WTC11 (cell line): Measurements from ENCODE around the gene GOLPH3L. TPM values are rescaled to one million over a fixed set of nuclear protein-coding genes. Genes with fewer than 3 reads are reported as not detected.

Source experiments
- ATAC-seq: fragments of 200-7000 bp; cut with Tn5 transposase; 2 replicates; pipeline ENCODE4 v1.10.0; 2021; ENCODE audit warnings: mild to moderate bottlenecking, moderate library complexity
- CTCF ChIA-PET: fragments of 300-600 bp; sonication (Branson Sonifier 250); formaldehyde crosslinking; loops from one replicate; lab custom pipeline; 2021; ENCODE audit warnings: antibody characterized with exemption; lab: Charles Lee
- POLR2A ChIA-PET: fragments of 350-600 bp; sonication (Branson Sonifier 250); formaldehyde crosslinking; loops from one replicate; lab custom pipeline; 2021; ENCODE audit warnings: antibody characterized with exemption; lab: Charles Lee
- DNase-seq: peaks from one replicate; pipeline ENCODE4 v3.0.0; 2021; ENCODE audit warnings: low spot score
- H3K27ac Mint-ChIP-seq: 2 replicates; pipeline ENCODE4 v1.8.0; 2021; ENCODE audit warnings: mixed read lengths
- H3K27me3 Mint-ChIP-seq: 2 replicates; pipeline ENCODE4 v1.8.0; 2021; ENCODE audit warnings: low read depth, mild to moderate bottlenecking, moderate library complexity, mixed read lengths
- H3K36me3 Mint-ChIP-seq: 2 replicates; pipeline ENCODE4 v1.8.0; 2021; ENCODE audit warnings: mixed read lengths
- H3K4me1 Mint-ChIP-seq: 2 replicates; pipeline ENCODE4 v1.8.0; 2022; ENCODE audit warnings: mixed read lengths
- H3K4me3 Mint-ChIP-seq: 2 replicates; pipeline ENCODE4 v1.8.0; 2021; ENCODE audit warnings: mild to moderate bottlenecking, moderate library complexity, mixed read lengths
- H3K9me3 Mint-ChIP-seq: 2 replicates; pipeline ENCODE4 v1.8.0; 2021; ENCODE audit warnings: mixed read lengths
- E2F1 ChIP-seq: sonication (generic); formaldehyde crosslinking; IDR thresholded peaks from 2 replicates; pipeline ENCODE4 v1.8.0; 2022; ENCODE audit warnings: mild to moderate bottlenecking, missing genetic modification reagents
- ERG ChIP-seq: fragments of 250-450 bp; sonication (Bioruptor Pico); IDR thresholded peaks from 2 replicates; pipeline ENCODE4 v1.8.0; 2021; ENCODE audit warnings: mild to moderate bottlenecking
- ESRRA ChIP-seq: sonication (generic); formaldehyde crosslinking; IDR thresholded peaks from 2 replicates; pipeline ENCODE4 v1.8.1; 2022; ENCODE audit warnings: mild to moderate bottlenecking, missing genetic modification reagents, borderline replicate concordance
- FOXJ3 ChIP-seq: sonication (generic); formaldehyde crosslinking; IDR thresholded peaks from 2 replicates; pipeline ENCODE4 v1.9.0; 2021; ENCODE audit warnings: missing genetic modification reagents, mild to moderate bottlenecking, borderline replicate concordance
- GRHL2 ChIP-seq: fragments of 250-450 bp; sonication (Bioruptor Pico); IDR thresholded peaks from 2 replicates; pipeline ENCODE4 v1.8.0; 2022; ENCODE audit warnings: mild to moderate bottlenecking, moderate library complexity; ENCODE audit not compliant: insufficient replicate concordance, severe bottlenecking
- HMGXB4 ChIP-seq: sonication (generic); formaldehyde crosslinking; IDR thresholded peaks from 2 replicates; pipeline ENCODE4 v1.8.1; 2023; ENCODE audit warnings: mild to moderate bottlenecking, moderate library complexity, missing genetic modification reagents
- KAT7 ChIP-seq: sonication (generic); formaldehyde crosslinking; IDR thresholded peaks from 2 replicates; pipeline ENCODE4 v1.8.1; 2023; ENCODE audit warnings: missing genetic modification reagents, mild to moderate bottlenecking, borderline replicate concordance
- NFYB ChIP-seq: sonication (generic); formaldehyde crosslinking; conservative IDR thresholded peaks from 2 replicates; pipeline ENCODE4 v1.8.0; 2022; ENCODE audit warnings: low read depth, missing genetic modification reagents
- NR1H2 ChIP-seq: sonication (generic); formaldehyde crosslinking; IDR thresholded peaks from 2 replicates; pipeline ENCODE4 v1.9.0; 2021; ENCODE audit warnings: mild to moderate bottlenecking, moderate library complexity, missing genetic modification reagents
- OVOL2 ChIP-seq: fragments of 250-450 bp; sonication (Bioruptor Pico); IDR thresholded peaks from 2 replicates; pipeline ENCODE4 v1.9.0; 2021; ENCODE audit warnings: mild to moderate bottlenecking, borderline replicate concordance
- RELA ChIP-seq: sonication (generic); formaldehyde crosslinking; IDR thresholded peaks from 2 replicates; pipeline ENCODE4 v1.8.1; 2022; ENCODE audit warnings: missing genetic modification reagents, mild to moderate bottlenecking, borderline replicate concordance
- SOX15 ChIP-seq: fragments of 250-450 bp; sonication (Bioruptor Pico); IDR thresholded peaks from 2 replicates; pipeline ENCODE4 v1.9.0; 2021; ENCODE audit warnings: mild to moderate bottlenecking
- ZBTB43 ChIP-seq: sonication (generic); formaldehyde crosslinking; IDR thresholded peaks from 2 replicates; pipeline ENCODE4 v1.8.1; 2023; ENCODE audit warnings: mild to moderate bottlenecking, missing genetic modification reagents
- ZNF121 ChIP-seq: sonication (generic); formaldehyde crosslinking; IDR thresholded peaks from 2 replicates; pipeline ENCODE4 v1.8.0; 2023; ENCODE audit warnings: missing genetic modification reagents
- ZNF416 ChIP-seq: fragments of 250-450 bp; sonication (Bioruptor Pico); IDR thresholded peaks from 2 replicates; pipeline ENCODE4 v1.9.0; 2021; ENCODE audit warnings: mild to moderate bottlenecking, inconsistent platforms
- ZNF425 ChIP-seq: fragments of 250-450 bp; sonication (Bioruptor Pico); conservative IDR thresholded peaks from 2 replicates; pipeline ENCODE4 v1.9.0; 2021; ENCODE audit warnings: mild to moderate bottlenecking
- ZNF671 ChIP-seq: fragments of 250-450 bp; sonication (Bioruptor Pico); IDR thresholded peaks from 2 replicates; pipeline ENCODE4 v1.8.0; 2021; ENCODE audit warnings: mild to moderate bottlenecking
- ZSCAN18 ChIP-seq: fragments of 250-450 bp; sonication (Bioruptor Pico); IDR thresholded peaks from 2 replicates; pipeline ENCODE4 v2.1.2; 2022; ENCODE audit warnings: mild to moderate bottlenecking, moderate library complexity
- total RNA-seq: library from RNA; stranded (reverse); gene quantifications from 3 replicates; pipeline ENCODE4 v1.2.3, GENCODE V29; 2021

The GOLPH3L gene
- total RNA-seq, 1 experiment from 2014 or later = 39.5 TPM

GRCh38 chr1:150674881-150675280 is 22.1 kb downstream of the GOLPH3L start:
- no peak for ATAC-seq
- no peaks in the 10 kb centered on the region for H3K27me3 Mint-ChIP-seq
- no peak for DNase-seq
- ChIA-PET POLR2A (interaction anchor here (1.0 kb wide), 1 partner anchor 9 kb away, joined by 3 read pairs; no protein-coding TSS in a partner anchor), CTCF (no interaction called here)
- H3K9me3 Mint-ChIP-seq = no peaks in the 10 kb centered on the region
- H3K27ac Mint-ChIP-seq = no peak overlapping the region
- no peak overlapping the region for H3K4me3 Mint-ChIP-seq
- H3K4me1 Mint-ChIP-seq = no peaks in the 10 kb centered on the region; the same call in 1 of the 2 replicates
- H3K36me3 Mint-ChIP-seq = peaks cover 39% of the 10 kb centered on the region
- TF ChIP-seq ZNF121 (peak; percentile 78), GRHL2 (CRISPR knock-in tag) (no peak)

GRCh38 chr1:150663321-150663720 is 33.6 kb downstream of the GOLPH3L start:
- no peak for TF ChIP-seq RELA (CRISPR knock-in tag)
- TF ChIP-seq ERG (CRISPR knock-in tag) = no peak
- TF ChIP-seq ZNF671 (CRISPR knock-in tag) = no peak
- TF ChIP-seq KAT7 (CRISPR knock-in tag) = no peak
- TF ChIP-seq NFYB (CRISPR knock-in tag) = no peak
- TF ChIP-seq OVOL2 (CRISPR knock-in tag) = no peak
- no peak for TF ChIP-seq ZSCAN18 (CRISPR knock-in tag)
- TF ChIP-seq SOX15 (CRISPR knock-in tag) = no peak
- TF ChIP-seq ZBTB43 (CRISPR knock-in tag) = no peak
- no peak for TF ChIP-seq ZNF425
- TF ChIP-seq ESRRA = no peak
- no peak for TF ChIP-seq HMGXB4 (CRISPR knock-in tag)
- no peak for TF ChIP-seq ZNF416 (CRISPR knock-in tag)
- TF ChIP-seq E2F1 (CRISPR knock-in tag) = no peak
- no peak for TF ChIP-seq NR1H2 (CRISPR knock-in tag)
- no peak for TF ChIP-seq FOXJ3
- Mint-ChIP-seq H3K27ac (no peak overlapping the region), H3K27me3 (no peaks in the 10 kb centered on the region), H3K4me1 (no peaks in the 10 kb centered on the region), H3K9me3 (peaks cover 8% of the 10 kb centered on the region), H3K4me3 (no peak overlapping the region), H3K36me3 (peaks cover 49% of the 10 kb centered on the region)
- ATAC-seq (no peak), DNase-seq (no peak)
- ChIA-PET POLR2A (interaction anchor here (0.6 kb wide), 1 partner anchor 24 kb away, joined by 3 read pairs; no protein-coding TSS in a partner anchor), CTCF (no interaction called here)
